Measurements from ENCODE around the gene RPTOR. TPM values are rescaled to one million over a fixed set of nuclear protein-coding genes. Genes with fewer than 3 reads are reported as not detected.
"Not testable (repeated sequence)": the region's sequence is repeated elsewhere in the genome, so short reads cannot be mapped to it uniquely, and the experiment has no call there.

RPTOR gene
- polyA plus RNA-seq, 1 donor from 2014 or later = 9.9 TPM

DNA sequence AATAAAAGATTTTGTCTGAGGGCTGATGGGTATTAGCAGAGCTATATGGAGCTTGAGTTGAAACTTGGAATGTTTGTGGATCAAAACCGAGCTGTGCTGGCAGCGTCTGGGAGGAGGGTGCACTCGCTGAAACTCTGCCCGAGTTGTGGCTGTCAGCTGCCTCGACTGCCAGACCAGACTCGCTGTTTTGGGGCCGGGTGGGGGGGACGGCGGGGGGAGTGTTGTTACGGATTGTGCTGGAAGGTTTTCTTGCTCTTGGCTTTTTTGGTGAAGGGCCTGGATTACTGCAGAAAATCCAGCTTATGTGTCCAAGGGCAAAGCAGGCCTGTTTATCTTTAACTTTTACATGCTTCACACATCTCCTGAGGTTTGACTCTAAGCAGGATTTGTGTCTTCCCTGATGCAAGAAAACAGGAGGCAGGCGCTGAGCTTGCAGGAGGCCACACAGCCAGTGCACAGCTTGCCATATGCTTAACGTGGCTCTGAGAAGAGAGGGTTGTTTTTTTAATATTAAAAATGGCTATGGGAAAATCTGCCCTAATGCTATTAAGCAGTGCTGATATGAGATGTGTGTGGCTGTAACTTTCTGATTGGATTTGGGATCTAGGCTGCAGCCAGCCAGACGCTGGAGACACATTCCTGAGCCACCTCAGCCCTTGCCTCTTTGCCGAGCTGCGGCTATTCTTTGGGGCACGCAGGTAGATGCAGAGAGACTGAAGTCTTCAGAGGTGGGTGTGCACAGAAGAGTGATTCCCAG is 20.5 kb upstream of the RPTOR start:
- Mint-ChIP-seq H3K27ac (no peak overlapping the region), H3K36me3 (no peaks in the 10 kb centered on the region), H3K4me3 (no peak overlapping the region), H3K4me1 (no peaks in the 10 kb centered on the region), H3K27me3 (peaks cover 31% of the 10 kb centered on the region), H3K9me3 (no peaks in the 10 kb centered on the region)

DNA sequence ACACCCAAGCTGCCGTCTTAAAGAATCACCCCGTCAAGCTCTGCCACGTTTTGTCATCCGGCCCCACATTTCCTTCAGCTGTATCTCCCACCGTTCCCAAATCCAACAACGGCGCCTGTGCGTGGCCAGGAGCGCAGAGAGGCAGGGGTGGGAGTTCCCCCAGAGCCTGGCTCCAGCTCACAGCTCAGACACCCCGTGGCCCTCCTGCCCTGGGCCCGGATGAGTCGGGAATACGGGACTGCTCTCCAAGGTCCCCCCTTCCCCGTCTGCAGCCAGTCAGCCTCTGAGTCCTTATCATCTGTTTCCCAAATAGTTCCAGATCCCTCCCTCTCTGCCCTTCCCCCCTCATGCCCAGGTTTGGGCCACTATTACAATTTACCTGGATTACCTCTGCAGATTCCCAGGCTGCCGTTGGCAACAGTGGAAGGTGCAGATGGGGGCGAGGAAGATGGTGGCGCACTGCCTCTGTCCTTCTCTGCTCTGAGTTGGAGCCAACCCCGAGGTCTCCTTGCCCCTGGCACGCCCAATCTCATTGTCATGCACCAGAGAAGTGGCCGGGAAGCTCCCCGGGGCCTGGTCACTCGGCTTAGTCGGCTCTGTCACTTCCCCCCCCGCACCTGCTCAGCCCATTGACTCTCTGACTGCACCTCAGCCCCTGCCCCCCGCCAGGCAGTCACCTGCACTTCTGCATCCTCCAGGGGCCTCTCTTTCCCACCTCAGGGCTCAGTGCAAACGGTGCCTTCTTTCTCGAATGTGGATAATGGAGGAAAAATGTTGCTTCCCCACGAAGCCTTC is 18.3 kb upstream of the RPTOR start:
- Mint-ChIP-seq H3K4me3 (no peak overlapping the region), H3K27ac (no peak overlapping the region), H3K36me3 (no peaks in the 10 kb centered on the region), H3K9me3 (no peaks in the 10 kb centered on the region), H3K4me1 (peaks cover 0 to under 1% (median 0%) of the 10 kb centered on the region in 3 donors), H3K27me3 (peaks cover 30% of the 10 kb centered on the region)

DNA sequence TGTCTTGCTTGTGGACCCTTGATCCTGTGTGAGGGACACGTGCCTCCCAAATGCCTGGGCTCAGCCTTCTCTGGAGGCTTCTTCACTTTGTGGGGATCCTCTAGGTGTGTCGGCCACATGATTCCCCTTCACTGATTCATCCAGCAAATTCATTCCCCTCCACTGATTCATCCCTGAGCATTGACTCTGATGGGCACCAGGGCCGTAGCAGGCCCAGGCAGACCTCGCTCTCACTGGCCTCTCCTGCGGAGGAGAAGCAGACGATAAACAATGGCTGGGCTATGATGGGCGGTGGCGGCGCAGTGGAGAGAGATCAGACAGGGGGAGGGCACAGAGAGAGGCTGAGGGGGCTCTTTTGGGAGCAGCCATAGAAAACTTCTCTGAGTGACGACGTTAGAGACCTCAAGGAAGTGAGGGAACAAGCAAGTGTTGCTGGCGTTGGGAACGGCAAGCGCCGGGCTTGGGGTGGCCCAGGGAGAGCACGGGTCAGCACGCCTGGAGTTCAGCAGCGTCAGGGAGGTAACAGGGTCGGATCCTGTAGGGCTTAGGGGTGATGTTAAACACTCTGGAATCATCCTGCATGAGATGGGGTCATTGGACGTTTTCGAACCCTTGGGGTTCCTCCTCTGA is 17.5 kb upstream of the RPTOR start:
- Mint-ChIP-seq H3K4me3 (no peak overlapping the region), H3K27ac (no peak overlapping the region), H3K36me3 (no peaks in the 10 kb centered on the region), H3K4me1 (peaks cover 0 to 4% (median 0%) of the 10 kb centered on the region in 3 donors), H3K27me3 (peaks cover 30% of the 10 kb centered on the region), H3K9me3 (no peaks in the 10 kb centered on the region)

DNA sequence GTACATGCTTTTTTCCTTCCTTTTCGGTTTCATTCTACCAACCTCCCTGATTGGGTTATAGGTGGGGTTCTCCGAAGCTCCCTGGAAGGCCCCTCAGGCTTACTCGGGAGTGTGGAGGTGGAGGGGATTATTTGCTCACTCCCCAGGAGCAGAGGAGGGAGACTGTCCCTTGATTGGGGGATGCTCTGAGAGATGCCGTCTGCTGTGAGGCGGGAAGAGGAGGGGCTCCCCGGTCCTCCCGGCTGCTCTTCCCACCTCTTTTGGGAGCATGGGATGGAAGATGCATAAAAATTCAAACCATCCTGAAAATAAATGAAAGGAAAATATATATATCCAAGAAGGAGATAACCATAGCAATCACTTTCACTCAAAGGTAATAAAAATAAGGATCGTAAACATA is 16.1 kb upstream of the RPTOR start:
- Mint-ChIP-seq H3K36me3 (no peaks in the 10 kb centered on the region), H3K9me3 (no peaks in the 10 kb centered on the region), H3K4me3 (no peak overlapping the region), H3K4me1 (peaks cover 0 to 4% (median 0%) of the 10 kb centered on the region in 3 donors), H3K27me3 (peaks cover 32% of the 10 kb centered on the region), H3K27ac (no peak overlapping the region)

DNA sequence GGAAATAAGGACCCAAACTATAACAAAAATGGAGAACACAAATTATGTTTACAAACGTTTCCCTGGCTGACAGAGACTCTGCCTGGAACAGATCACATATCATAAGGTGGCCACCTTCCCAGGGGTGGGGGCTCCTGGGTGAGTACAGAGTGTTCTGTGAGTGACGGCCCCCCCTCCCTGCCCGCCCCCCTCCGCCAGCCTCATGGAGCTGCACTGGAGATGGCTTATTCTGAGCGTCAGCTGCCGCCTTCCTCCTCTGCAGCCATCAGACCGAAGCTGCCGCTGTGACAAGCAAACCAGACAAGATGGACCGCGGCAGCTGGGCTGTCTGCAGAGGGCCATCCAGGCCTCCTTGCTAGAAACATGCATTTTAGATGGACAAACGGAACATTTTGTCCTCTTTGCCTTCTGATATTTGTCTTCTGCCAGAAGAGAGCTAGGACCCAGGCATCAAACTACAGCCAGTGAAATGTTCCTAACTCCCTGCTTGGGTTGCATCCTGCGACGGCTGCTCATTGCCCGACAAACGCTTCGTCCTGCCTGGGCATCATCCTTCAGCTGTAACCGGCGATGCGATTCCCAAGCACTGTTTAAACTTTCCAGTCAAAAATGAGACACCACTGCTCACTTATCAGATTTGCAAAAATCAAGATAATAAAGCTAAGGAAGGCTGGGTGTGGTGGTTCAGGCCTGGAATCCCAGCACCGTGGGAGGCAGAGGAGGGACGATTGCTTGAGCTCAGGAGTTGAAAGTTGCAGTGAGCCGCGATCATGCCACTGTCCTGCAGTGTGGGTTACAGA is 15.3 kb upstream of the RPTOR start:
- no peak overlapping the region for H3K4me3 Mint-ChIP-seq

DNA sequence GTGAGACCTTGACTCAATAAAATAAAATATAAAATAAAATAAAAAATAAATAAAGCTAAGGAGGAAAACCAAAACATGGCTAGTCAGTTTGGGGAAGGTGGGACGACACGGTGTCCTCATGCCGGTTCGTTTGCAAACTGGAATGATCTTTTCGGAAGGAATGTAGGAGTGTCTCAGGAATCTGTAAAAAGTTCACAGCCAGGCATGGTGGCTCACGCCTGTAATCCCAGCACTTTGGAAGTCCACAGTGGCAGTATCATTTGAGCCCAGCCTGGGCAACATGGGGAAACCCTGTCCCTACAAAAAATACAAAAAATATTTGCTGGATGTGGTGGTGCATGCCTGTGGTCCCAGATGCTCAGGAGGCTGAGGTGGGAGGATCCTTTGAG is 14.7 kb upstream of the RPTOR start:
- no peaks in the 10 kb centered on the region for H3K36me3 Mint-ChIP-seq
- peaks cover 0 to 4% (median 0%) of the 10 kb centered on the region in 3 donors for H3K4me1 Mint-ChIP-seq
- peaks cover 29% of the 10 kb centered on the region for H3K27me3 Mint-ChIP-seq
- H3K27ac Mint-ChIP-seq = no peak overlapping the region
- no peak overlapping the region for H3K4me3 Mint-ChIP-seq
- H3K9me3 Mint-ChIP-seq = no peaks in the 10 kb centered on the region

More for the DNA sequence above, 15.3 kb upstream of the RPTOR start:
- Mint-ChIP-seq H3K36me3 (no peaks in the 10 kb centered on the region), H3K27ac (no peak overlapping the region), H3K9me3 (no peaks in the 10 kb centered on the region), H3K27me3 (peaks cover 29% of the 10 kb centered on the region), H3K4me1 (peaks cover 0 to 4% (median 0%) of the 10 kb centered on the region in 3 donors)

DNA sequence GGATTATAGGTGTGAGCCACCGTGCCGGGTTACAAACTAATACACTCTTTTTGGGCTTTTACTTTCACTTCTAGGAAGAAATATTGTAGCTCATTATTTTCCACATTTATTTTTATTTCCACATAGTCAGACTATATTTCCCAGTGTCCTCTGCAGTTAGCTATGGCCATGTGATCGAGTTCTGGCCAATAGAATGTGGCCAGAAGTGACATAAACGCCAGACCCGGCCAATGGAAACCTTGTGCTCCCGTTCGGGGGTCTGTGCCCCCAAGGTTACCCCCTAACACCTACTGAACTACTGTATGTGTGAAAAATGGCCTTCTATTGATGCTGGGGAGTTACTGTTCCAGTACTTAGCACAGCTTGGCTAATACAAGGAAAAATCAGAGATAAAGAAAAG is 13.2 kb upstream of the RPTOR start:
- H3K27me3 Mint-ChIP-seq = peaks cover 19% of the 10 kb centered on the region
- H3K36me3 Mint-ChIP-seq = no peaks in the 10 kb centered on the region
- H3K9me3 Mint-ChIP-seq = no peaks in the 10 kb centered on the region
- H3K4me1 Mint-ChIP-seq = peaks cover 0 to 4% (median 0%) of the 10 kb centered on the region in 3 donors
- no peak overlapping the region for H3K4me3 Mint-ChIP-seq
- no peak overlapping the region for H3K27ac Mint-ChIP-seq

DNA sequence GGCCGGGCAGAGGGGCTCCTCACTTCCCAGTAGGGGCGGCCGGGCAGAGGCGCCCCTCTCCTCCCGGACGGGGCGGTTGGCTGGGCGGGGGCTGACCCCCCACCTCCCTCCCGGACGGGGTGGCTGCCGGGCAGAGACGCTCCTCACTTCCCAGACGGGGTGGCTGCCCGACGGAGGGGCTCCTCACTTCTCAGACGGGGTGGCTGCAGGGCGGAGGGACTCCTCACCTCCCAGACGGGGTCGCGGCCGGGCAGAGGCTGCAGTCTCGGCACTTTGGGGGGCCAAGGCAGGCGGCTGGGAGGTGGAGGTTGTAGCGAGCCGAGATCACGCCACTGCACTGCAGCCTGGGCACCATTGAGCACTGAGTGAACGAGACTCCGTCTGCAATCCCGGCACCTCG is 7.3 kb upstream of the RPTOR start:
- not testable (repeated sequence) for H3K27me3 Mint-ChIP-seq, H3K4me3 Mint-ChIP-seq, H3K9me3 Mint-ChIP-seq, H3K36me3 Mint-ChIP-seq, H3K4me1 Mint-ChIP-seq, H3K27ac Mint-ChIP-seq

DNA sequence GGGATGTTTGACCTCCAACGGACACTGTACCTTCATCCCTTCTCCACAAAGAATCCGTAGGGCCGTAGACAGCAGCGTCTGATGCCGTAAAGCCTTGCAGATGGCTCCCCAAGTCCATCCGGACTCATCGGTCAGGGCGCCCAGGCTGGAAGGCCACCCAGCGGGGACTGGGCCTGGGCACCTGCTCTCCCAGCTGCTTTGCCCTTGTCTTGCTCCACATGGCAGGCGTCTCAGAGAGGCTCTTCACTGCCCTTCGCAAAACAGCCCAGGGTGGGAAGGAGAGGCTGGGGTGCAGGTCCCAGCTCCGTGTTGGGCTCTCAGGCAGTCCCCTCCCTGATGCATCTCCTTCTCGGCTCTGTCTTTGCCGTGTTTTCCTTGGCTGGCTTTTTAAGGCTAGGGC is 6.2 kb upstream of the RPTOR start:
- Mint-ChIP-seq H3K9me3 (no peaks in the 10 kb centered on the region), H3K27ac (no peak overlapping the region), H3K27me3 (peaks cover 11% of the 10 kb centered on the region), H3K36me3 (no peaks in the 10 kb centered on the region), H3K4me3 (no peak overlapping the region), H3K4me1 (peaks cover 1 to 5% (median 4%) of the 10 kb centered on the region in 3 donors)

DNA sequence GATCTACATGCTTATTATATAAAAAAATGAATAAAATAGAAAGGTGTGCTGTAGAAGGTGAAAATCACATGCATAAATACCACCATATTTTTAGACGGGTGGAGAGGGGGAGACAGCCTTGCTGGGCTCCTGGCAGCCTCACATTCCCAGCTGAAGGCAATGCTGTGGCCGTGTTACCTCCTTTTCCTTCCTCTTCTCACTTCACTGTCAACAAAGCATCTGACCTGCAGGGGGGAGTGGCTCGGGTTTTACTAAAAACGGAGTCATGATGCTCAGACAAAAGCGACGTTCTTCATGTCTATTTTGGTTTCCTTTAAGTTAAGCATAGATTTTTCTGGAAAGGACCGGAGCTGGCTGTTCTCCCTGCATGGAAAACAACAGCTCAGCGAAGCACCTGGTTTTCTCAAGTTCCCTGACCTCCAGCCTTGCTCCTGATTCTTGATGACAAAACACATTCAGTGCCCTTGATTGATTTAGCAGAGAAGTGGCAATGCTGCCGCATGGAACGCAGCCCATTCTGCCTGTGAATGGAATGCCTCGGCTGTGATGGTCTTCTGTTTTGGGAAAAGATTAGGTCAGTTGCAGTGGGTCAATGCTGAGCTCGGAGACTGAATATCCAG is 5.5 kb upstream of the RPTOR start:
- Mint-ChIP-seq H3K4me1 (peaks cover 1 to 5% (median 4%) of the 10 kb centered on the region in 3 donors), H3K9me3 (no peaks in the 10 kb centered on the region), H3K27ac (peak overlapping the region in 1 of 3 donors; percentile 80), H3K27me3 (peaks cover 13% of the 10 kb centered on the region), H3K36me3 (no peaks in the 10 kb centered on the region), H3K4me3 (no peak overlapping the region)

DNA sequence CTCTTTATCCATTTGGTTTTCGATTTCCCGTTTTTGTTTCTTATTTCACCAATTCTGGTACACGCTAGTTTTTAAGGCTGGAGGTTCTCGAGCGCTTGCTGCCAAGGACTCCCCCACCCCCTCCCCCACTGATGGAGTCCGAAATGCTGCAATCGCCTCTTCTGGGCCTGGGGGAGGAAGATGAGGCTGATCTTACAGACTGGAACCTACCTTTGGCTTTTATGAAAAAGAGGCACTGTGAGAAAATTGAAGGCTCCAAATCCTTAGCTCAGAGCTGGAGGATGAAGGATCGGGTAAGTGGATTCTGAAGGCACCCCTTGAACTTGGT is 825 bp downstream of the RPTOR start:
- no peak overlapping the region for H3K27ac Mint-ChIP-seq
- no peaks in the 10 kb centered on the region for H3K36me3 Mint-ChIP-seq
- H3K9me3 Mint-ChIP-seq = no peaks in the 10 kb centered on the region
- H3K4me3 Mint-ChIP-seq = peak overlapping the region; percentile 75 to 98 (median 96)
- peaks cover 12 to 22% (median 19%) of the 10 kb centered on the region in 3 donors for H3K4me1 Mint-ChIP-seq
- peaks cover 14% of the 10 kb centered on the region for H3K27me3 Mint-ChIP-seq

DNA sequence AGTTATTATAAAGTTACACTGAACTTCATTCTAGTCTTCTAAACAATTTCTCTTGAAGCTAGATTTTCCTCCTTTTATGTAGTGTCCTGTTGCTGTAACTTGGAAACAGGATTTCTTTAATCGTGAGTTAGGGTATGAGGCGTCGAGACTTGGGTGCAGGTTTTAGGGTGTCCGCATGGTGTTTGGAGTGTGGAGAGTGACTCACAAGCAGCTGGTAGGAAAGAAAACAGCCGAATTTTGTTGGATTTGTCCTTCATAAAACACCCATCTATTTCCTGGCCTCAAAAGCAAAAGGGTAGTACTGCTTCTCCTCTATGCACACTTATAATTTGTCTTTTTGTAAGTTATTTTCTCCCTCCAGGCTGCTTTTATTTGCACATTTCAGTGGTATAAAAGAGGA is 1.6 kb downstream of the RPTOR start:
- Mint-ChIP-seq H3K4me1 (peaks cover 12 to 25% (median 21%) of the 10 kb centered on the region in 3 donors), H3K27ac (peak overlapping the region in 2 of 3 donors; percentile 13 to 77), H3K27me3 (peaks cover 14% of the 10 kb centered on the region)

DNA sequence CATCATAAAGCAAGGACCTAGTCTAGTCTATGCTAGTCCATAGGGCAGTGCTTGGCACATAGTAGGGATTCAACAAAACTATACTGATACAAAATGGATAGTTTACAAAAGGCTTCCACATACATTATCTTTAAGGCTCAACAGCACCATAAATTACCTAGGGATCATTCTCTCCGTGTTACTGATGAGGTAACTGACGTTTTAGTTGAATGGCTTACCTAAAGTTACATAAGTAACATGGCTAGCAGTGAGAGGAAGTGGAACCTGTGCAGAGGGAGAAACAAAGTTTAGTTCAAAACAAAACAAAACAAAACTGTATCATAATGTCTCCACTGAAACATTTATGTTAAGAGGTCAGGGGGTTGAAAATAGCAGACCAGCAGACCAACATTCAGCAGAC is 7.9 kb downstream of the RPTOR start:
- no peaks in the 10 kb centered on the region for H3K36me3 Mint-ChIP-seq
- no peaks in the 10 kb centered on the region for H3K27me3 Mint-ChIP-seq
- H3K4me1 Mint-ChIP-seq = peaks cover 6 to 22% (median 13%) of the 10 kb centered on the region in 3 donors
- no peak overlapping the region for H3K27ac Mint-ChIP-seq
- no peaks in the 10 kb centered on the region for H3K9me3 Mint-ChIP-seq
- H3K4me3 Mint-ChIP-seq = no peak overlapping the region

More for the DNA sequence above, 1.6 kb downstream of the RPTOR start:
- Mint-ChIP-seq H3K36me3 (no peaks in the 10 kb centered on the region), H3K4me3 (peak overlapping the region; percentile 69 to 96 (median 85)), H3K9me3 (no peaks in the 10 kb centered on the region)

DNA sequence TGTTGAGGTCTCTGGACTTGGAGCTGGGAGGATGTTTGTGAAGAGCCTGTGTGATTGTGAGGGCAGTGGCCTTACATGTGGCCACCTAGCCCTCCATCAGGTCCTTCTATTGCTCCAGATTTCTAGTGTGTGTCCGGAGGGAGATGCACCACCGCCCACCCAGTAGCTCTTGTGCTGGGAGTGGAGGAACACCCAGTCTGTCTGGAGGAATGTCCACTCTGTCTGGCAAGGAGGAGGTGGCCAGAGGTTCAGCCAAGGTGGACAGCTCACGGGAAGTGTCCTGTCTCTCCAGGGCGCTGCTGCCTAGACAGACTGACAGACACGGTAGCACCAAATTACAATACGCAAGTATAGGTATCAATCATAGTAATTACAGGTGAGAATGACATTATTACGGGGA is 10.6 kb downstream of the RPTOR start:
- Mint-ChIP-seq H3K27me3 (no peaks in the 10 kb centered on the region), H3K36me3 (no peaks in the 10 kb centered on the region), H3K27ac (no peak overlapping the region), H3K4me1 (peaks cover 4 to 22% (median 18%) of the 10 kb centered on the region in 3 donors), H3K9me3 (no peaks in the 10 kb centered on the region), H3K4me3 (no peak overlapping the region)
